Spleen (tissue), 11 donors: ENCODE data around the gene IDI2. TPM values are rescaled to one million over a fixed set of nuclear protein-coding genes. Genes with fewer than 3 reads are reported as not detected.

Experiments
- DNase-seq: peaks from one replicate; pipeline ENCODE4 v3.0.0-alpha.2; 2020
- H3K27ac ChIP-seq, 8 donors: fragments of 200-600 bp; sonication (generic) in 7 of 8; 1 replicate in 4 of 8; 2 replicates in 4 of 8; pipeline versions ENCODE4 v1.5.0 to v1.8.0; 2016 to 2021; ENCODE audit warnings: inconsistent platforms in 4 of 8, mild to moderate bottlenecking in 4 of 8, moderate library complexity in 1 of 8
- H3K27me3 ChIP-seq, 7 donors: fragments of 200-600 bp; sonication (generic) in 6 of 7; replicated peaks in 1 of 7; 1 replicate in 4 of 7; 2 replicates in 3 of 7; pipeline versions ENCODE4 v1.5.0 to v1.8.0; 2016 to 2021; ENCODE audit warnings: inconsistent platforms in 3 of 7, mild to moderate bottlenecking in 1 of 7
- H3K36me3 ChIP-seq, 6 donors: fragments of 200-600 bp; sonication (generic) in 5 of 6; 1 replicate in 4 of 6; 2 replicates in 2 of 6; pipeline versions ENCODE4 v1.5.0 to v1.8.0; 2016 to 2021; ENCODE audit warnings: inconsistent platforms in 2 of 6
- H3K4me1 ChIP-seq, 6 donors: fragments of 200-600 bp; sonication (generic) in 5 of 6; 1 replicate in 3 of 6; 2 replicates in 3 of 6; pipeline versions ENCODE4 v1.5.0 to v1.8.0; 2016 to 2021; ENCODE audit warnings: inconsistent platforms in 3 of 6
- H3K4me3 ChIP-seq, 8 donors: fragments of 200-600 bp; sonication (generic) in 7 of 8; 1 replicate in 4 of 8; 2 replicates in 4 of 8; pipeline versions ENCODE4 v1.5.0 to v1.8.0; 2016 to 2021; ENCODE audit warnings: inconsistent platforms in 4 of 8, mild to moderate bottlenecking in 4 of 8, moderate library complexity in 2 of 8
- H3K9me3 ChIP-seq, 8 donors: fragments of 200-600 bp; sonication (generic) in 7 of 8; 1 replicate in 4 of 8; 2 replicates in 4 of 8; pipeline versions ENCODE4 v1.5.0 to v1.8.0; 2016 to 2021; ENCODE audit warnings: inconsistent platforms in 4 of 8
- CTCF ChIP-seq, 11 experiments: fragments of 200-600 bp in 7 of 11; fragments of 450-650 bp in 4 of 11; sonication (generic) in 4 of 11; IDR thresholded peaks in 8 of 11; conservative IDR thresholded peaks in 3 of 11; 1 replicate in 7 of 11; 2 replicates in 4 of 11; pipeline versions ENCODE4 v1.4.0 to v1.8.0; 2016 to 2021; ENCODE audit warnings: antibody characterized with exemption in 11 of 11, inconsistent platforms in 4 of 11, mild to moderate bottlenecking in 1 of 11
- POLR2A ChIP-seq, 3 donors: fragments of 450-650 bp; IDR thresholded peaks; one replicate each; pipeline ENCODE4 v1.5.1; 2017; ENCODE audit warnings: antibody characterized with exemption in 3 of 3, mild to moderate bottlenecking in 1 of 3
- POLR2AphosphoS5 ChIP-seq, 3 donors: sonication (generic); formaldehyde crosslinking; IDR thresholded peaks; one replicate each; pipeline ENCODE4 v1.5.1; 2017; ENCODE audit warnings: antibody characterized with exemption in 3 of 3
- WGBS, 5 donors: extraction: QIAGEN DNeasy Blood & Tissue Kit in 3 of 5; methylation state at CpG; one replicate each; pipeline versions ENCODE4 v1.1.5 to v1.1.7; 2013 to 2018; 5-methylcytosine and 5-hydroxymethylcytosine counted together
- intact Hi-C: fragments of 100-400 bp; cut with DNase I; formaldehyde crosslinking; loops from one replicate; pipeline ENCODE4 v1.15.0; 2023; ENCODE audit warnings: low total_unique reads
- polyA plus RNA-seq, 3 donors: library from polyadenylated mRNA; stranded (reverse); fragments of 200-250 nt; gene quantifications; one replicate each; pipeline ENCODE4 v1.2.1, GENCODE V29; 2013
- total RNA-seq, 7 donors: library from RNA; depleted of rRNA in 3 of 7; stranded (reverse); fragments of >200 nt in 3 of 7; fragmentation: NEBNext Ultra II Directional in 4 of 7; extraction: Animal tissue kit (Norgen Biotek cat#: 25700) in 4 of 7; gene quantifications; one replicate each; pipeline versions ENCODE4 v1.1.0 to v1.2.1, GENCODE V29; 2016 to 2021
- donor health status: healthy with polysubstance abuse.
- donor health status: DM: no; HTN: no; CAD: no; lungs with moderate emphysema.
- donor health status: DM: no; HTN: no; CAD: no.
- donor health status: Bipolar disorder and iron deficiency.
- donor health status: healthy.
- donor health status: DM: no; HTN: no; CAD: no.
- donor health status: DM: yes; HTN: yes; CAD: no.

IDI2 gene
- total and polyA plus RNA-seq, 10 donors = 0.06 to 0.09 TPM; not detected in 8

GRCh38 chr10:974038-974784 is 51.4 kb downstream of the IDI2 start:
- Histone ChIP-seq H3K4me3 (no peak overlapping the region), H3K36me3 (no peaks in the 10 kb centered on the region), H3K27ac (no peak overlapping the region), H3K9me3 (peaks cover 0 to 24% (median 16%) of the 10 kb centered on the region in 8 donors), H3K27me3 (no peaks in the 10 kb centered on the region), H3K4me1 (peaks cover 0 to 16% (median 3%) of the 10 kb centered on the region in 6 donors)
- intact Hi-C loops = no loop called here
- WGBS, 5 donors = 79 to 89% (median 83%) methylated on average over 19 to 20 of the region's 20 CpGs
- TF ChIP-seq POLR2AphosphoS5 (IDR thresholded peaks at IDR 0.05) = no peak
- no peak for TF ChIP-seq POLR2A (IDR thresholded peaks at IDR 0.05)
- no peak for TF ChIP-seq CTCF (IDR thresholded peaks at IDR 0.05 in 8 of 11, conservative IDR thresholded peaks at IDR 0.05 in 3 of 11)
- DNase-seq = no peak

GRCh38 chr10:972763-973162 is 52.9 kb downstream of the IDI2 start:
- DNase-seq = no peak
- peaks cover 0 to 9% (median 2%) of the 10 kb centered on the region in 8 donors for H3K9me3 ChIP-seq
- H3K4me3 ChIP-seq = no peak overlapping the region
- TF ChIP-seq POLR2AphosphoS5 (IDR thresholded peaks at IDR 0.05) (no peak), POLR2A (IDR thresholded peaks at IDR 0.05) (no peak), CTCF (IDR thresholded peaks at IDR 0.05 in 8 of 11, conservative IDR thresholded peaks at IDR 0.05 in 3 of 11) (no peak)
- H3K4me1 ChIP-seq = peaks cover 0 to 16% (median 3%) of the 10 kb centered on the region in 6 donors
- H3K27me3 ChIP-seq = peaks cover 0 to 6% (median 0%) of the 10 kb centered on the region in 7 donors
- intact Hi-C loops = no loop called here
- 77 to 86% (median 81%) methylated on average over 8 of the region's 8 CpGs for WGBS, 5 donors
- H3K27ac ChIP-seq = no peak overlapping the region
- H3K36me3 ChIP-seq = no peaks in the 10 kb centered on the region

GRCh38 chr10:971613-972012 is 54.0 kb downstream of the IDI2 start:
- 78 to 87% (median 85%) methylated on average over 12 of the region's 12 CpGs for WGBS, 5 donors
- peak overlapping the region in 4 of 8 donors; percentile 15 to 58 (median 43) for H3K27ac ChIP-seq
- H3K36me3 ChIP-seq = no peaks in the 10 kb centered on the region
- H3K9me3 ChIP-seq = peaks cover 0 to 5% (median 0%) of the 10 kb centered on the region in 8 donors
- peaks cover 0 to 6% (median 0%) of the 10 kb centered on the region in 7 donors for H3K27me3 ChIP-seq
- no peak for DNase-seq
- no peak overlapping the region for H3K4me3 ChIP-seq
- peaks cover 0 to 16% (median 3%) of the 10 kb centered on the region in 6 donors for H3K4me1 ChIP-seq
- TF ChIP-seq POLR2AphosphoS5 (IDR thresholded peaks at IDR 0.05) = no peak
- no peak for TF ChIP-seq CTCF (IDR thresholded peaks at IDR 0.05 in 8 of 11, conservative IDR thresholded peaks at IDR 0.05 in 3 of 11)
- TF ChIP-seq POLR2A (IDR thresholded peaks at IDR 0.05) = no peak
- intact Hi-C loops = no loop called here

- Histone ChIP-seq H3K27ac (peak overlapping the region in 4 of 8 donors; percentile 15 to 58 (median 43)), H3K4me3 (no peak overlapping the region), H3K4me1 (peaks cover 0 to 16% (median 3%) of the 10 kb centered on the region in 6 donors), H3K27me3 (peaks cover 0 to 6% (median 0%) of the 10 kb centered on the region in 7 donors), H3K36me3 (no peaks in the 10 kb centered on the region), H3K9me3 (peaks cover 0 to 5% (median 0%) of the 10 kb centered on the region in 8 donors)
- no peak for TF ChIP-seq POLR2AphosphoS5 (IDR thresholded peaks at IDR 0.05)
- TF ChIP-seq CTCF (IDR thresholded peaks at IDR 0.05 in 8 of 11, conservative IDR thresholded peaks at IDR 0.05 in 3 of 11) = no peak
- TF ChIP-seq POLR2A (IDR thresholded peaks at IDR 0.05) = no peak
- DNase-seq = no peak
- intact Hi-C loops = no loop called here
- WGBS, 5 donors = 10 to 32% (median 18%) methylated on average over 4 of the region's 4 CpGs
These were observed 54.5 kb downstream of the IDI2 start for GRCh38 chr10:971150-971542.
